ENCODE results near the gene SIAH1. TPM values are rescaled to one million over a fixed set of nuclear protein-coding genes. Genes with fewer than 3 reads are reported as not detected.
"Not testable (repeated sequence)": the region's sequence is repeated elsewhere in the genome, so short reads cannot be mapped to it uniquely, and the experiment has no call there.

Gene SIAH1
- total RNA-seq, 4 donors from 2014 or later: 15.1 to 45.9 (median 27.8) TPM

GRCh38 chr16:48408688-48409087, 23.5 kb upstream of the SIAH1 start:
- no peaks in the 10 kb centered on the region for H3K36me3 ChIP-seq
- DNase-seq: peak; percentile 54
- peak overlapping the region; percentile 80 to 87 (median 82) for H3K27ac ChIP-seq
- in situ Hi-C loops (cut with MboI; ENCODE audit: low pct_ligation_motif_present in 1 of 4, low pct_unique_long_range_greater_than_20kb in 1 of 4, low sequenced_read_pairs in 3 of 4): no loop called here
- intact Hi-C loops (cut with DNase I; ENCODE audit: low total_unique reads): no loop called here
- 95% methylated on average over 7 of the region's 7 CpGs; no CpG with 5 or more reads in 1 of the 2 donors for WGBS, 2 donors (ENCODE audit: low coverage in 1 of 2)
- peaks cover 9 to 46% (median 31%) of the 10 kb centered on the region in 4 donors for H3K4me1 ChIP-seq
- H3K27me3 ChIP-seq: no peaks in the 10 kb centered on the region
- H3K4me3 ChIP-seq: no peak overlapping the region
- H3K9me3 ChIP-seq: no peaks in the 10 kb centered on the region
- no peak for TF ChIP-seq POLR2AphosphoS5 (IDR thresholded peaks at IDR 0.05)
- TF ChIP-seq POLR2A (IDR thresholded peaks at IDR 0.05): no peak
- no peak for TF ChIP-seq EP300 (IDR thresholded peaks at IDR 0.05; ENCODE audit: low read depth)
- no peak for TF ChIP-seq CTCF (IDR thresholded peaks at IDR 0.05)

GRCh38 chr16:48405907-48406306, 20.7 kb upstream of the SIAH1 start:
- in situ Hi-C loops (cut with MboI; ENCODE audit: low pct_ligation_motif_present in 1 of 4, low pct_unique_long_range_greater_than_20kb in 1 of 4, low sequenced_read_pairs in 3 of 4) (no loop called here), intact Hi-C loops (cut with DNase I; ENCODE audit: low total_unique reads) (no loop called here)
- peak overlapping the region; percentile 75 to 89 (median 84) for H3K27ac ChIP-seq
- no peaks in the 10 kb centered on the region for H3K36me3 ChIP-seq
- H3K4me1 ChIP-seq: peaks cover 9 to 42% (median 30%) of the 10 kb centered on the region in 4 donors
- DNase-seq: peak; percentile 39
- H3K9me3 ChIP-seq: no peaks in the 10 kb centered on the region
- no peaks in the 10 kb centered on the region for H3K27me3 ChIP-seq
- TF ChIP-seq EP300 (IDR thresholded peaks at IDR 0.05; ENCODE audit: low read depth) (no peak), POLR2A (IDR thresholded peaks at IDR 0.05) (peak; percentile 50), CTCF (IDR thresholded peaks at IDR 0.05) (no peak), POLR2AphosphoS5 (IDR thresholded peaks at IDR 0.05) (peak in 2 of 3 donors; percentile 56 to 78)
- no peak overlapping the region for H3K4me3 ChIP-seq
- WGBS, 2 donors (ENCODE audit: low coverage in 1 of 2): 45 to 55% methylated on average over 4 of the region's 4 CpGs

- no peaks in the 10 kb centered on the region for H3K27me3 ChIP-seq
- H3K4me3 ChIP-seq: no peak overlapping the region
- no peaks in the 10 kb centered on the region for H3K36me3 ChIP-seq
- 94% methylated on average over 1 of the region's 1 CpG; no CpG with 5 or more reads in 1 of the 2 donors for WGBS, 2 donors (ENCODE audit: low coverage in 1 of 2)
- no peaks in the 10 kb centered on the region for H3K9me3 ChIP-seq
- TF ChIP-seq POLR2AphosphoS5 (IDR thresholded peaks at IDR 0.05) (no peak), EP300 (IDR thresholded peaks at IDR 0.05; ENCODE audit: low read depth) (no peak), CTCF (IDR thresholded peaks at IDR 0.05) (no peak)
- in situ Hi-C loops (cut with MboI; ENCODE audit: low pct_ligation_motif_present in 1 of 4, low pct_unique_long_range_greater_than_20kb in 1 of 4, low sequenced_read_pairs in 3 of 4) (no loop called here), intact Hi-C loops (cut with DNase I; ENCODE audit: low total_unique reads) (no loop called here)
- H3K27ac ChIP-seq: peak overlapping the region; percentile 75 to 89 (median 84)
- H3K4me1 ChIP-seq: peaks cover 9 to 37% (median 24%) of the 10 kb centered on the region in 4 donors
- DNase-seq: no peak
These were observed 19.9 kb upstream of the SIAH1 start for GRCh38 chr16:48405153-48405552.

- intact Hi-C loops (cut with DNase I; ENCODE audit: low total_unique reads); H3K9me3 ChIP-seq; H3K27ac ChIP-seq; H3K4me3 ChIP-seq; DNase-seq; H3K27me3 ChIP-seq; H3K36me3 ChIP-seq; in situ Hi-C loops (cut with MboI; ENCODE audit: low pct_ligation_motif_present in 1 of 4, low pct_unique_long_range_greater_than_20kb in 1 of 4, low sequenced_read_pairs in 3 of 4): not testable (repeated sequence)
- 91 to 95% methylated on average over 4 to 8 of the region's 8 CpGs for WGBS, 2 donors (ENCODE audit: low coverage in 1 of 2)
- peaks cover 9 to 22% (median 16%) of the 10 kb centered on the region in 4 donors for H3K4me1 ChIP-seq
These were observed 17.3 kb upstream of the SIAH1 start for GRCh38 chr16:48402547-48402946.

- H3K9me3 ChIP-seq: no peaks in the 10 kb centered on the region
- no peak for TF ChIP-seq CTCF (IDR thresholded peaks at IDR 0.05)
- TF ChIP-seq POLR2AphosphoS5 (IDR thresholded peaks at IDR 0.05): no peak
- H3K4me3 ChIP-seq: no peak overlapping the region
- intact Hi-C loops (cut with DNase I; ENCODE audit: low total_unique reads): no loop called here
- DNase-seq: no peak
- H3K27ac ChIP-seq: no peak overlapping the region
- no peaks in the 10 kb centered on the region for H3K4me1 ChIP-seq
- no peaks in the 10 kb centered on the region for H3K27me3 ChIP-seq
- in situ Hi-C loops (cut with MboI; ENCODE audit: low pct_ligation_motif_present in 1 of 4, low pct_unique_long_range_greater_than_20kb in 1 of 4, low sequenced_read_pairs in 3 of 4): loop anchor here in 1 of 4 donors (25.0 kb wide), 1 partner anchor 217 kb away; the partner anchor contains the start of gene N4BP1
- no peaks in the 10 kb centered on the region for H3K36me3 ChIP-seq
- 69 to 85% methylated on average over 2 to 3 of the region's 3 CpGs for WGBS, 2 donors (ENCODE audit: low coverage in 1 of 2)
These were observed 10.2 kb upstream of the SIAH1 start for GRCh38 chr16:48395375-48395774.

Measured in transverse colon (tissue), 4 donors.